OCI-LY3 (cell line): ENCODE data around the gene EPYC.

Source experiments
- CTCF ChIP-seq: fragments of 200-600, 300-600 bp; sonication (generic); IDR thresholded peaks from 2 replicates; pipeline ENCODE4 v1.5.1; 2014; ENCODE audit warnings: antibody characterized with exemption, low read length, low read depth
- EZH2phosphoT487 ChIP-seq: fragments of 200-600 bp; shearing (Covaris generic); IDR thresholded peaks from 2 replicates; pipeline ENCODE4 v1.6.1; 2018; ENCODE audit warnings: antibody characterized with exemption, mixed run types, low read depth

GRCh38 chr12:90939382-90939781, 65.4 kb downstream of the EPYC start:
- no peak for TF ChIP-seq CTCF
- TF ChIP-seq EZH2phosphoT487 = no peak
